HG02840 (cell line): ENCODE data around the gene RIBC2.
"Not testable (repeated sequence)": the region's sequence is repeated elsewhere in the genome, so short reads cannot be mapped to it uniquely, and the experiment has no call there.

Experiments used
- ATAC-seq: cut with Tn5 transposase; IDR thresholded peaks from one replicate; pipeline ENCODE4 v1.9.1; 2021; ENCODE audit warnings: mild to moderate bottlenecking, moderate library complexity, moderate number of reproducible peaks; ENCODE audit not compliant: unreplicated experiment, low FRiP score

Gene RIBC2

DNA sequence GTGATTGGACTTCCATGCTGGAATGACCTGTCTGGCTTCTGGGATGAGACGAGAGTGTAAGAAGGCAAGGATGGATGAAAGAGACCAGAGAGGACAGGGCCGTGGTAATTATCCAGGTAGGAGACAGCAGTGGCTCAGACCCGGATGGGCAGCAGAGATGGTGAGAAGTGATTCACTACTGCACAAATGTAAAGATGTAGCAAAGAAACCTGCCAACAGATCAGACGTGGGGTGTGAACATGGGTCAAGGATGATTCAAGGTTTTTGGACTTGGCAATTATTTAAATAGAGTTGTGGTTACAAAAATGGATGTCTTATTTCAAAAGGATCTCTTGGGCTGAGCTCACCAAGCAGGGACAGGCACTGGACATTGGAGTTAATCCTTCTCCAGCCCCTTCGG, 32.7 kb downstream of the RIBC2 start:
- ATAC-seq: no peak

DNA sequence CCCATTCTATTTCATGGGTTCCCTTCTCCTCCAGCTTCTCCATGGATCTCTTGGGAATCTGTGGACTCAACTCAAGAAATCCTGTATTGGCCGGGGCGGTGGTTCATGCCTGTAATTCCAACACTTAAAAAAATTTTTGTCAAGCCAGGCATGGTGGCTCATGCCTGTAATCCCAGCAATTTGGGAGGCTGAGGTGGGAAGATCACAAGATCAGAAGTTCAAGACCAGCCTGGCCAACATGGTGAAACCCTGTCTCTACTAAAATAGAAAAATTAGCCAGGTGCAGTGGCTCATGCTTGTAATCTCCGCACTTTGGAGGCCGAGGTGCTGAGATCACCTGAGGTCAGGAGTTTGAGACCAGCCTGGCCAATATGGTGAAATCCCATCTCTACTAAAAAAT, 34.1 kb downstream of the RIBC2 start:
- ATAC-seq: not testable (repeated sequence)

DNA sequence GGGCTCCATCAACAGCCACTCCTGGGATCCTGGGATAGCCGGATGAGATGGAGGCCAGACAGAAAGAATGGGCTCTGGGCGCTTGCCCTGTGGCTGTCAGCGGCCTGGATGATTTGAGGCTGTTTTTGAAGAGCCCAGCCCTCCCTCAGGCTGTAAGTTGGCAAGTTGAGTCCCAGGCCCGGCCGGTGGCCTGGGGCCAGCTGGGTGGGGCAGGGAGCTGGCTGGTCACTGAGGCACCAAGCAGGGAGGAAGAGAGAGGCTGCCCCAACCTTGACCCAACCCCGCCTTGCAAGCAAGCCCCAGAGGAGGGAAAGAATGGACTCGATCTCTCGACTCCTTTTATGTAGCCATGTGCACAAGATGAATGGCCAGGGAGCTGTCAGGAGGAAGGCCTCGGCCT, 34.9 kb downstream of the RIBC2 start:
- no peak for ATAC-seq

DNA sequence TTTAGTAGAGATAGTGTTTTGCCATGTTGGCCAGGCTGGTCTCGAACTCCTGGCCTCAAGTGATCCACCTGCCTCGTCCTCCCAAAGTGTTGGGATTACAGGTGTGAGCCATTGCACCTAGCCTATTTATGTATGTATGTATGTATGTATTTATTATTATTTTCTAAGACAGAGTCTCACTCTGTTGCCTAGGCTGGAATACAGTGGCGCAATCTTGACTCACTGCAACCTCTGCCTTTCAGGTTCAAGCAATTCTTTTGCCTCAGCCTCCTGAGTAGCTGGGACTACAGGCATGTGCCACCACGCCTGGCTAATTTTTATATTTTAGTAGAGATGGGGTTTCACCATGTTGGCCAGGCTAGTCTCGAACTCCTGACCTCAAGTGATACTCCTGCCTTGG, 35.9 kb downstream of the RIBC2 start:
- not testable (repeated sequence) for ATAC-seq

DNA sequence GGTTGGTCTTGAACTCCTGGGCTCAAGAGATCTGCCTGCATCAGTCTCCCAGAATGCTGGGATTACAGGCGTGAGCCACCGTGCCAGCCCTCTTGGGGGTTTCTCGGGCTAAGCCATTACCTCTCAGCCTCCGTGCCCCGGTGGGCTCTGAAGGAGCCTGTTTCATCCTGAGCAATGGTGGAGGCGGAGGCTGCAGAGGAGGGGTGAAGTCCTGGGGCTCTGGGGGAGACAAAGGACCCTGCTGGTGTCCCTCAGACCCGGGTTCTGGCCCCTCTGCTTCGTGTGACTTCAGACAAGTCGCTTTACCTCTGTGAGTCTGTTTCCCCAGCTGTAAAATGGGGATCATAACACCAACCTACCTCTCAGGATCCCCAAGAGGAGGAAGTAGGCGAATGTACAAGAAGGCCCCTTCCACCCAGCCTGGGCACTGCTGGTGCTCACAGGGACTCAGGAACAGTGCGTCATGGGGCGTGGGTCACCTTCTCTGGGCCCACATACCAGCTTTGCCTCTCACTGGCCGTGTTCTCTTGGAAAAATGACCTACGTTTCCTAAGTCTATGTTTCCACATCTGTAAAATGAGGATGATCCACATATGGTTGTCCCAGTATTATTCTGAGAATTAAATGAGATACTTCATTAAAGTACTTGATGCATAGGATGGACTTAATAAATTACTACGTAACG, 36.8 kb downstream of the RIBC2 start:
- ATAC-seq: no peak

DNA sequence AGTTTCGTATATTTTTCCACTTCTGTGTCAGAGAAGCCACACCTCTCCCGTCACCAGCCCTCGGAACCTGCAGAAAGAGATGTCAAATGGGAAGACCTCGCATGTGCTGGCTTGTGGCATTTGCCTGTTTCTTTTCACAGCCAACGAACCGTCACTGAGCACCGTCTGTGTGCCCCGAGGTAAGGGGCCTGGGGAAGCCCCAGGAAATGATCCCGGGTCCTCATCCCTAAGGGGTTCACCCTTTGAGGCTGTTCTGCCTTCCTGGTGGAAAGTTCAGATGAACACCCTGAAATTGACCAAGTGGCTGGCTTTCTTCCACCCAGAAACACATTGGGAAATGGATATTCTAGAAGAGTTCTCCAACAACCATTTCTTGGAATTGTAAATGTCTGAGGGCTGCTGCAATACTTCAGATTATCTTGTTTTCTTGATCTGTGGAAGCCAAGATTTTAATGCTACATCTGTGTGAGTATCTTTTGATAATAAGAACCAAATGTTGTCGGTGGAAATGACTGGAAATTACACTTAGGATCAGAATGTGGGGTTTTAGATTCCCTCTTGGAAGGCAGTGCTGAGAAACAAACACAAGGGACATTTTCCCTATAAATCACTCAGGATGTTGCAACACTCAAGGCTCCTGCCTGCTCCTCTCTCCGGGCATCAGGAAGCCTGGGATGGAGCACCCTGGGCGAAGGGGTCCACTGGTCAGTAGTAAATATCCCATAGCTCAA, 37.6 kb downstream of the RIBC2 start:
- no peak for ATAC-seq

DNA sequence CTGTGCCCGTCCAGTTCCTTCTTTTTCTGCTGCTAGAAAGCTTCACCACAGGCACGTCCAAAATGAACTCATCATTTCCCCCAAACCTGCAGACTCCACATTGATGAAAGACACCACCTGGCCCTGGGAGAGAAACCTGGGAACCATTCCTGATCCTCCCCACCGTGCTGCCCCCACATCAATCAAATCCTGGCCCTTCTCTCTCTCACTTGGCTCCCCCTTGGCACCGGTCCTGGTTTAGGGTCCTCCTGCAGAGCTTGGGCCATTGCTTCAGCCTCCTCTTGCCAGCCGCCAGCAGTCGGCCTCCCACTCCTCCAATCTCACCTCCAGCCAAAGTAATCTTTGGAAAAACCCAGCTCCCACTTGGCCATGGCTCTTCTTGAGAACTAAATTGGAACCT, 38.5 kb downstream of the RIBC2 start:
- ATAC-seq: no peak

DNA sequence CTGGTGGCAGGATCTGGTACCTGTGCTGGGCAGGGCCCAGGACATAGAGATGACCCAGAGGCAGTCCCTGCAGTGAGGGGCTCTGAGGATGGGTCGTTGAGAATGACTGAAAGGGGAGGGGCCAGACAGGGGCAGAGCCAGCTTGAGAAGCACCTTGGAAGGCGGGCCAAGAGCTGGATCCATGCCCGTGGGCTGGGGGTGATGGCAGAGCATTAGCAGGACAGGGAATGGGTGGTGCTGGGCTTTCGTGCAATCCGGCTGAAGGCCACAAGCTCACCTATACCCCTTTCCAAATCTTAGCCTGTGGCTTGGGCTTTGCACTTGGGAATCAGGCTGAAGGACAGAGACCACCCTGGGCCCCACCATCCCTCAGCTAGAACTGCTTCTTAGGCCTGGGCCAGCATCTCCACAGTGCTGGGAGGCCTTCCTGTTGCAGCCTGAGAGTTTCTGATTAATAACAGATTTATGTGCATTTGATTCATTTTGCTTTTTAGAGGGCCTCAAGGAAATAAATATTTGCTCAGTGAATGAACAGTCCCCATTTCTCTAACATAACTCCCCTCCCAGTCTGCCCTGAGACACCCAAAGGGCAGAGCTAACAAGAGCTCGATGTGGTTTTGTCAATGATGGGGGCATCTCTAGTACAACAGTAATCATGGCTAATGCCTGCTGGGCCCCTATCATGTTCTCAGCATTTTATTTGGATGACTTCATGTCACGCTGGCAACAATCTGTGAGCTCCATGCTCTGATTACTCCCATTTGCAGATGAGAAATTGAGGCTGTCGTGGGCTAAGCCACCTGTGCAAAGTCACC, 39.3 kb downstream of the RIBC2 start:
- ATAC-seq: no peak

DNA sequence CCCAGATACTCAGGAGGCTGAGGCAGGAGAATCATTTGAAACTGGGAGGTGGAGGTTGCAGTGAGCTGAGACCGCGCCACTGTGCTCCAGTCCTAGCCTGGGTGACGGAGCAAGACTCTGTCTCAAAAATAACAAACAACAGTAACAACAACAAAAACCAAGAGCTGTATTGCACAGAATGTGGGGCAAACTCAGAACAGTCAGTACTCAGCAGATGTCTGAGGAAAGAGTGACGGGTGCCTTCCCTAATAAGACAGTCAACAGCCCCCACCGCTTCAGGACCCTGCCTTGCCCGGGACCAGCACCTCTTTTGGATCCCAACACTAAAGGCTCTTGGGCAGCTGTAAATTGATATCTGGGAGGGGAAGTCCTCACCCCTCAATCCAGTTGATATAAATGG, 40.3 kb downstream of the RIBC2 start:
- ATAC-seq: no peak

DNA sequence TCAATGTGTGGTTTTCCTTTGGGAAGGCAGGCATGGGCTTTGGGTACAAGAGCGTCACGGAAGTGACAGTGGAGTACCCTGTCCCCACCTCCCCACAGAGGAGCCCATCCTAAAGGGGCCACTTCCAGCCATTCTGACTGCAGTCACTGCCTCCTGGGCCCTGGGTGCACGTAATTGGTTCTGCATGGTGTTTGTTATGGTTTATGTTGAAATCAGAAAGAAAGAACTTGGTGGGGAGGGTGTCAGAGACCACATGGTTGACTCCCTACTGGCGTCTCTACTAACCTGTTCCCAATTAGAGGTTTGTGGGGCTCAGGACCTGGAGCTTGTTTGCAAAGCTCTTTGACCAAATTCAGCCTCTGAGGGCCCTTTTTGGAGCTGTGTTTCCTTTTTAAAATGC, 40.8 kb downstream of the RIBC2 start:
- no peak for ATAC-seq

DNA sequence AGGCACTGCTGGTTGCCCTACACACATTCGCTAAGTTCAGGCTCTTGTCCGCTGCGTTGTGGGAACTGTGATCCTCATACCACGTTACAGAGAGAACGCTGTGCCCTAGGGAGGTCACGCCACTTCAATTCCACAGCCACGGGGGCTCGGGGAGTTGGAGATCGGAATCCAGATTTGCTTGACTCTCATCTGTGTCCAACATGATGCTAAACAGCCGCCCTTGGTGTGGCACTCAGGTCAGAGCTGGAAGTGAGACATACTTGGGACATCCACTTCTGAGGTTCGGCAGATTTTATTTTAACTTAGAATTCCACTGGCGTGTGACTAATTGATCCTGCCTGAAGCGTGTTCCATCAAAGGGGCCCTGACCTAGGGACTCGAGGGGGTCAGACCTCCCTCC, 41.7 kb downstream of the RIBC2 start:
- no peak for ATAC-seq

DNA sequence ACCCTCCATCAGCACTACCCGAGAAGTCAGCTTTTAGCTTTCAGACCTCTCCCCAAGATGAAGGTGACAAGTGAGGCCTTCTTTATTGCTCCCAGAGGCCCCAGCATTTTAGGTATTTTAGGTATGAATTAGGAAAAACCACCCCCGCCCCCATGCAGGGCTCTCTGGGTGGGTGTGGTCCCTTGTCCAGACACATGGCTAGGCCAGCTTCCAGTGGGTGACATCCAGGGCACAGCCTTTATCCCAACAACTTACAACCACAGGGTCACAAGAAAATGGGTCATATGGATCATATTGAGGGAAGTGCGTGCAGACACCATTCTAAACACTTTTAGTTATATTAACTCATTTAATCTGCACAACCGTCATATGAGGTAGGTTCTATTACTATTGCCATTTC, 42.1 kb downstream of the RIBC2 start:
- no peak for ATAC-seq

DNA sequence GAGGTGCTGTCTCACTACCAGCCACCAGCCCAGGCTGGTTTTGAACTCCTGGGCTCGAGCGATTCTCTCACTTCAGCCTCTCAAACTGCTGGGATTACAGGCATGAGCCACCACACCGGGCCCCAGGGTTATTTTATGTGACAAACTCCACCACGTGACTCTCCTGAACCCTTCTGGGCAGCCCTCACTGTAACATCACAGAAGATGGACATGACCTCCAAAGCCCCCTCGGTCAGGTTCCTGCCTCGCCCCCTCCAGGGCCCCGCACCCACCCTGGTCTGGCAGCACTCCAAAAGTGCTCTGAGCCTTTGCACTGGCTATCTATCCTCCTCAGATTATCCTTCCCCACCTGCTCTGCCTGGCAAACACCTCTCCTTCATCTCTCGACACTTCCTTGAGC, 43.3 kb downstream of the RIBC2 start:
- no peak for ATAC-seq

DNA sequence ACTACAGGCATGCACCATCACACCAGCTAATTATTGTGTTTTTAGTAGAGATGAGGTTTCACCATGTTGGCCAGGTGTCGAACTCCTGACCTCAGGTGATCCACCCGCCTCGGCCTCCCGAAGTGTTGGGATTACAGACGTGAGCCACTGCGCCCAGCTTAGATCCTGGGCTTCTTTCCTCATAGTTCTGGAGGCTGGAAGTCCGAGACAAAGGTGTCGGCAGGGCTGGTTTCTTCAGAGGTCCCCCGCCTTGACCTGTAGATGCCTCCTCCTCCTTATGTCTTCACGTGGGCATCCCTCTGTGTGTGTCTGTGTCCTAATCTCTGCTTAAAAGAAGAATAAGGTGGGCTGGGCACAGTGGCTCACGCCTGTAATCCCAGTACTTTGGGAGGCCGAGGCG, 45.0 kb downstream of the RIBC2 start:
- no peak for ATAC-seq

DNA sequence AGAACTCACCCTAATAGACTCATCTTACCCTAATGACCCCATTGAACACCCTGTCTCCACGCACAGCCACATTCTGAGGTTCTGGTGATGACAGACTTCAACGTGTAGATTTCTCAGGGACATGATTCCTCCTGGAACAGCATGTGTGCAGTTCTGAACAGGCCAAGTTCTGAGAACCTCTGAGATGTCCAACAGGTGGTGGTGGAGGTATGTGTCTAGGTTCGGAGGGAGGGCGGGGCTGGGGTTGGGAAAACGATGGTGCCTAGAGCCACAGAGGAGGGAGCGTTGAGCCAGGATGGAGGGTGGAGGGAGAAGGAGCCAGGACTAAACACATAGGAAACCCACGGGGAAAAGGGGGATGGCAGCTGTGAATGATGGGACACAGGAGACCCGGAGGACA, 45.7 kb downstream of the RIBC2 start:
- no peak for ATAC-seq

DNA sequence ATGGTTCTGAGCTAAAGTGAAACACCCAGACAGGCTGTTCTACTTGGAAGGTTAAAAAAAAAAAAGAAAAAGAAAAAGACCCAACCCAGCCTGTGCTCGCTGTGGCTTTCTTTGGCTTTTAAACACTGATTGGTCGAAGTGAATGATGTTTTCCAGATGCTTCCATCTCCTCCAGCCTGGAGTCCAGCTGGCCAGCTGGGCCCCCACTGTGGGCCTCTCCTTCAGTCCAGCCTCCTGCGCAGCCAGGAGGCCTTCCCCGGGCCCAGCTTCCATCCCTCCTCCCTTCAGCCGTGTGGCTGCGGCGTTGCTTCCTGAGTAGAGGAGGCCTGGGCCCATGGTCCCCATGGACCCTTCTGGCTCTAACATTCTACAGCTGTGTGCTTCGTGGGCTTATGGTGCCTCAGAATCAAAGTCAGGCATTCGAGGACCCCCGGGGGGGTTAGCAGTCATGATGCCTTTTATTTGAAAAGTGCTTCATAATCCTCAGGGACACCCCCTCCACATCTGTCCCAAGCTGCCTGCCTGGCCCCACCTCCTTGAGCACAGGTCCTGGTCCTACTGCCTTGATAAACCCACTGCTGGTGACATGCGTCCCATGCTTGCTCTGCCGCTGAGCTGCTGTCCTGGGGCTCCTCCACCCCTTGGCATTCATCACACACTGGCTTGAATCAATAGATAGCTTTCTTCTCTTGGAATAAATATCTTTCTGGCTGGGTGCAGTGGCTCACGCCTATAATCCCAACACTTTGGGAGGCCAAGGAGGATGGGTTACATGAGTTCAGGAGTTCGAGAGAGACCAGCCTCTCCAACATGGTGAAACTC, 47.0 kb downstream of the RIBC2 start:
- ATAC-seq: no peak

DNA sequence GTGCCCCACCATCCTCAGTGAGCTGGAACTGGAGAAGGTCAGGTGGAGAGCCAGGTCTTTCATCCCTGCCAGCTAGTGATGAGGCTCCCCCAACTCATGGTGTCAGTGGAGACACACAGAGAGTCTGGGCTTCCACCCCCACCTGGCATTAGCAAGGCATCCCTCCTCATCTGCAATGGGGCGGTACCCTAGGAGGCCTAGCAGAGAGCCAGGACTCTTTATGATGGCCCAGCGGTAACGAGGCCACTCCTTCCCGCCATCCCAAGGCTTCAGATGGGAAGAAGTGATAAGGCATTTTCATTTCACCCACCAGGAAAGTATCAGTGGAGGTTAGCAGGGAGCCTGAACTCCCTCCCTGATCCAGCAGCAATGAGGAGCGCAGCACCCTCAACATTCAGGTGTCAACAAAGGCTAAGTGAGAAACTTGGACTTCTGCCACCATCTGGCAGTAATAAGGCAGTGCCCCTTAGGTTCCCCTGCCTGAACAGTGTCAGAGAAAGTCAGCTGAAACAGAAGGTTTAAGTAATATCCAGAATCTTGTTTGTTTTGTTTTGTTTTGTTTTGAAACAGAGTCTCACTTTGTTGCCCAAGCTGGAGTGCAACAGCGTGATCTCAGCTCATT, 48.7 kb downstream of the RIBC2 start:
- ATAC-seq: no peak

DNA sequence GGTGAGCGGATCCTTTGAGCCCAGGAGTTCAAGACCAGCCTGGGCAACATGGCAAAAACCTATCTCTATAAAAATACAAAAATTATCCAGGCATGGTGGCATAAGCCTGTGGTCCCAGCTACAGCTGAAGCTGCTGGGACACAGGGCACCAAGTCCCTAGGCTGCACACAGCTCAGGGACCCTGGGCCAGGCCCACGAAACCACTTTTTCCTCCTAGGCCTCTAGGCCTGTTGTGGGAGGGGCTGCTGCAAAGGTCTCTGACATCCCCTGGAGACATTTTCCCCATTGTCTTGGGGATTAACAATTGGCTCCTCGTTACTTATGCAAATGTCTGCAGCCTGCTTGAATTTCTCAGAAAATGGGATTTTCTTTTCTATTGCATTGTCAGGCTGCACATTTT, 50.2 kb downstream of the RIBC2 start:
- not testable (repeated sequence) for ATAC-seq

DNA sequence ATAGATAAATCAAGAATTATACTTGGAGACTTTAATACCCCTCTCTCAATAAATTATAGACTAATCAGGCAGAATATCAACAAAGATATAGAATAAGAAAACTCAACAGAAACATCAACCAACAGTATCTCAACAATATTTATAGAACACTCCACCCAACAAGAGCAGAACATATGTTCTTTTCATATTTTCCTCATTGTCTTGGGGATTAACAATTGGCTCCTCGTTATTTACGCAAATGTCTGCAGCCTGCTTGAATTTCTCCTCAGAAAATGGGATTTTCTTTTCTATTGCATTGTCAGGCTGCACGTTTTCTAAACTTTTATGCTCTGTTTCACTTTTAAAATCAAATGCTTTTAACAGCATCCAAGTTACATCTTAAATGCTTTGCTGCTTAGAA, 52.1 kb downstream of the RIBC2 start:
- ATAC-seq: no peak

DNA sequence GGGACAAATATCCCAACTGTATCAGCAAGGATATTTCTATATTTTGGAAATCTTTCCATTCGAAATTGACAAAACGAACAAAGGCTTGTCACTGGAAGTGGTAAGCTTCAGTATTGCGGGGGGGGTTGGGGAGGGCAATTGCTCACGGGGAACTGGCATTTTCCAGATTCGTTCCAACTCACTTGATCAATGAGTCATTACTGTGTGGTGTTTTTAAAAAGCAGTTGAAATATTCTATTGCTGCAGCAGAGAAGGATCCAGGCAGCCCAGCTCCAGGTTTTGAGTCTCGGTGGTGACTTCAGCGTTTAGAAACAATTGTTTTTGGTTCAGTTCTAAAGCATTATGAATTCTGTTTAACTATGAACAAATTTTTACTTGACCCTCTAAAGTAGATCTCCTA, 55.4 kb downstream of the RIBC2 start:
- no peak for ATAC-seq
